ENCODE data around the gene RNF208. TPM values are rescaled to one million over a fixed set of nuclear protein-coding genes. Genes with fewer than 3 reads are reported as not detected.

RNF208 gene
- total RNA-seq, 1 experiment from 2014 or later, result 0.39 TPM

DNA sequence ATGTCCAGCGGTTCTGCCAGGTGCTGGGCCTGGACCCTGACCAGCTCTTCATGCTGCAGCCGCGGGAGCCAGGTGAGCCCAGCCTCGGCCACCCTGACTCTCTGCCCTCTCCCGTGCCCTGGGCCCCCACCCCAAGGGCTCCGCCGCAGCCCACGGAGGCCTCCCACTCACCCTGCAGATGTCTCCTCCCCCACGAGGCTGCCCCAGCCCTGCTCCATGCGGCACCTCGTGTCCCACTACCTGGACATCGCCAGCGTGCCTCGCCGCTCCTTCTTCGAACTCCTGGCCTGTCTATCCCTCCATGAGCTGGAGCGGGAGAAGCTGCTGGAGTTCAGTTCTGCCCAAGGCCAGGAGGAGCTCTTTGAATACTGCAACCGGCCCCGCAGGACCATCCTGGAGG is 7.4 kb downstream of the RNF208 start:
- DNase-seq (ENCODE audit: low read depth), result no peak

GRCh38 chr9:137213160-137214060 is 8.6 kb downstream of the RNF208 start:
- no peak for DNase-seq (ENCODE audit: low read depth)

DNA sequence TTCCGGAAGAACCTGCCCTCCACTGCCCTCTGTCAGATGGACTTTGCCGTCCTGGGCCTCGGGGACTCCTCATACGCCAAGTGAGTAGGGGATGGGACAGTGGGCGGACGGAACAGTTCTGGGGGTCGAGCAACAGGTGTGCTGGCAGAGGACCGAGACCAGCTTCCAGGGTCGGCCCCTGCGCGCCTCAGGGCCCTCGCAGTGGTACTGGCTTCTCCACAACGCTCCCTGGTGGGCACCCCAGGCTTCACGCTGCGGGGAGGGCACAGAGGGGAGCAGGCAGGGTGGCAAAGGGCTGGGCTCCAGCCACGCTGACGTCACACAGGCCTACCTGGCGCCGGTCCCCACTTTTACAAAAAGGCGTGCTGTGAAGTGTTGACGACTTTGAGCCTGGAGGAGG is 9.5 kb downstream of the RNF208 start:
- DNase-seq (ENCODE audit: low read depth), result no peak

- DNase-seq (ENCODE audit: low read depth), result no peak
Observed at GRCh38 chr9:137211532-137211931, 10.5 kb downstream of the RNF208 start.

GRCh38 chr9:137206602-137207001 is 15.4 kb downstream of the RNF208 start:
- DNase-seq (ENCODE audit: low read depth), result no peak

- peak; percentile 84 for DNase-seq (ENCODE audit: low read depth)
Observed at GRCh38 chr9:137205126-137206069, 16.6 kb downstream of the RNF208 start, which contains the start of the genes NDOR1 and TMEM203. TSS of gene NDOR1 (plus strand) at chr9:137205700. CDS start at chr9:137205778, 78 bp downstream. TSS of gene TMEM203 (minus strand) at chr9:137205648. CDS start at chr9:137205414, 234 bp downstream.

DNA sequence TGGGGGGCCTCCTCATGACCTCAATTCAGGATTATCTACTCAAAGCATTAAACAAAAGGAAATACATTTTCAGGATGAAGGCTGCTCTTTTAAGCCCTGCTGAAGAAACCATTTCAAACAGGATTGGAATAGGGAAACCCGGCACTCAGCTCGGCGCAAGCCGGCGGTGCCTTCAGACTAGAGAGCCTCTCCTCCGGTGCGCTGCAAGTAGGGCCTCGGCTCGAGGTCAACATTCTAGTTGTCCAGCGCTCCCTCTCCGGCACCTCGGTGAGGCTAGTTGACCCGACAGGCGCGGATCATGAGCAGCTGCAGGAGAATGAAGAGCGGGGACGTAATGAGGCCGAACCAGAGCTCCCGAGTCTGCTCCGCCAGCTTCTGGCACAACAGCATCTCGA is 17.3 kb downstream of the RNF208 start:
- no peak for DNase-seq (ENCODE audit: low read depth)

DNA sequence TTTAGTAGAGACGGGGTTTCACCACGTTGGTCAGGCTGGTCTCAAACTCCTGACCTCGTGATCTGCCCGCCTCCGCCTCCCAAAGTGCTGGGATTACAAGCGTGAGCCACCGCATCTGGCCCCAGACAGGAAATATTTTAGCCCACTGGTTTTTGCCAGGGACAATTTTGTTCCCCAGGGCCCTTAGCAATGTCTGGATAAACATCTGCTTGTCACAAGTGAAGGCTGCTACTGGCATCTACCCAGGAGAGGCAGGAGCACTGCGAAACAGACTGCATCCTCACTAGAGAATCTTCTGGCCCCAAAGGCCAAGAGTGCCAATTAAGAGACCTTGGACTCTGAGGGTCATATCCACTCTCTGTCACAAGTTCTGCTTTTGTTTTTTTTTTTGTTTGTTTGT is 19.1 kb downstream of the RNF208 start:
- no peak for DNase-seq (ENCODE audit: low read depth)

DNA sequence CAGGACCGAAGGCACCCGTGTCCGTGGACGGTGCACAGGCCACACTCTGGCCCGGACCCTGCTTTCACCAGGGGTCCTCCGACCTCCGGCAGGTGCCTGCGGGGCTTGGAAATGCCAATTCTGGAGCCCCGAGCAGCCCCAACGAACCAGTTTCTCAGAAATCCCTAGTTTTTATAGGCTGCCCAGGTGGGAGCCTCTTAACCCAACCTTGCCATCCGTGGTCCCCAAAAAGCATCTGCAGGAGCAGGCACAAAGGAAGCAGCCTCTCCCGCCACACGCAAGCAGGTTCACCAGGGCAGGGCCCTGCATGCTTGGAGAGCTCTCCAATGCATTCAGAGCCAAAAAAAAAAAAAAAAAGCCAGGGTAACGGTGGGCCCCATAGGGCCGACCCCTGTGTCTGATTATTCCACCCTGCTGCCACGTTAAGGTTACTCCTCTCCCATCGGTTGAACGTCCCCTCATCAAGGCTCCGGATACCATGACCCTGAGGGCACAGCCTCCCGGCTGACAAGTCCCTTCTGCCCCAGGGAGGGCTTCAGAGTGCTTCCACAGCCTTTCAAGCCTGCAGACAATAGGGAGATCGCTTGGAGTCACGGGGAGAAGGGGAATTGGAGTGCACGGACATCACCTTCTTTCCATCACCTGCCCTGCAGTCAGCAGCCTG is 20.7 kb downstream of the RNF208 start:
- no peak for DNase-seq (ENCODE audit: low read depth)

GRCh38 chr9:137200311-137201204 is 21.5 kb downstream of the RNF208 start, which contains the start of gene TPRN:
TSS of gene TPRN (minus strand) at chr9:137200741. CDS start at chr9:137200711, 30 bp downstream.
- DNase-seq (ENCODE audit: low read depth), result peak; percentile 99

DNA sequence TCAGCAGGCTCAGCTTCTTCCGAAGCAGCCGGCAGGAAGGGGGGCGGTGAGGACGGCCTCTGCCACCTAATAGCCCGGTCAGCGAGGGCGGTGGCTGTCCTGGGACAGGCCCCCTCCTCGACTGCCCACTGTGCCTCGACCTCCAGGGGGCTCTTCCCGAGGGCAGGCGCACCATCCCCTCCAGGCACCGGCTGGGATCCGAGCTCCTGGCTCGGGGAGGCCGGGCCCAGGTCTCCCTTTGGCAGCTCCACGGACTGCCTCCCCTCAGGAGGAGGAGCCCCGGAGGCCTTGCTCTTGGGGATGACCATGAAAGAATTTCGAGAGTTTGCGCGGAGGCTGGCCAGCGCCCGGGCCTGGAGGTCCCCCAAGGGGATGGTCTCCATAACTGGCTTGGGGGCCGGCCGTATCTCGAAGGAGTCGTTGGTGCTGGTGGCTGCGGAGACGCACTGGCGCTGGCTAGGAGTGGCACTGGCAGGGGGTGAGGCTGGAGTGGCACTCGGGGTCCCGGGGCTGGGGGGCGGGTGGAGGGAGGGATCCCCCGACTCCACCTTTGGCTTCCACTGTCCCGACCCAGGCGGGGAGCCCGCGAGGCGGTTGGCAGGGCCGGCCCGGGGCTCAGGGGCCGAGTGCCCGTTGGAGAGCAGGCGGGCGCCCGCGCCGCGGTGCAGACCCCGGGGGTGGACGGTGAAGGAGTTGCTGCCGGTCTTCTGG is 22.5 kb downstream of the RNF208 start:
- no peak for DNase-seq (ENCODE audit: low read depth)

DNA sequence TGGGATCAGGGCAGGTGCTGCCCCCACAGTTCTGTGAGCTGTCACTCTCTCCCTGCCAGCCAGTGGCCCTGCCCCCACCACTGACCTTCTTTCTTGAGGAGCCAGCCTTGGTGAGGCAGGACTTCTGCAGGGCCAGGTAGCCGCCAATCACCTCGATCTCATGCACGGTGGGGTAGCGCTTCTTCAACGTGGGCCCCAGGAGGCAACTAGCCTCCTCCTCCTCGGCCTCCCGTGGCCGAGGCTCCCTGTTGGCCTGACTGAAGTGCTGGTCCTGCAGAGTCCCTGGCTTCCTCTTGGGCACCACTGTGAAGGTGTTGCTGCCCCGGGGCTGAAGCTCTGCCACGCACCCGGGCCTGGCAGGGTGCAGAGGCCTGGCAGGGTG is 23.1 kb downstream of the RNF208 start:
- DNase-seq (ENCODE audit: low read depth), result no peak

DNA sequence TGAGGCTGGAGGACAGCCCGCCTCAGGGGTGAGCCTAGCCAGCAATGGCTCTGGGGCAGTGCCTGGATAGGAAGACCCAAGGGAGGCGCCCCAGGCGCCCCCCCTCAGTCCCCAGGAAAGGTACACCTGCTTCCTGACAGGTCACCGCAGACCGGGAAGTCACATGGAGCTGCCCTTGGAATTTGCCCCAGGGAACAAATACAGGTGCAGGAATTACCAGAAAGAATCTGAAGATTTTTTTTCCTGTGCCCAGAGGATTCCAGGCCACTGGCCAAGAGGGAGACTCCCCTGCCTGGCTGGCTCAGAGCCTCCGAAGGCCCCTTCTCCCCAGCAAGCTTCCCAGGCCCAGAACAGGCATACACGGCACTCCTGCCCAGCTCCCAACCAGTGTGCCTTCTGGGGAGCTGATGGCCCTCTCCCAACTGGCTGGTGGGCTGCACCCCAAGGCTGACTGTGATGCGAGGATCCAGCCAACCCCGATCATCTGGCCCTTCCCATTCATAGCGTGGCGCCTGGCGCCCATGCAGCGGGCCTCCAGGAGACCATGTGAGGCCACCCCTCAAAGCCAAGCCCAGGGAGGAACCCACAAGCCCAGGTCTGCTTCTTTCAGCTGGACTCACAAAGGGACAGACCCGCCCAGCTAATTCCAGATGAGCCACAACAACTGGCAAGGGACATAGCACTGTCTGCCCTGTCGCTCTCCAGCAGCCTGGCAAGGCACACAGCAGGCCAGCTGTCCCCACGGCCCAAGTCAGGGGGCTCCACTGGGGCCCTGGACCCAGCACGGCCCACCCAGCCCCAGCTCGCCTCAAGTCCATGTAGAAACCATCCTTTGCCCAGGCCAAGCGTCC is 23.8 kb downstream of the RNF208 start:
- DNase-seq (ENCODE audit: low read depth), result peak; percentile 63

GRCh38 chr9:137195525-137196220 is 26.4 kb downstream of the RNF208 start:
- no peak for DNase-seq (ENCODE audit: low read depth)

GRCh38 chr9:137194909-137195308 is 27.1 kb downstream of the RNF208 start:
- no peak for DNase-seq (ENCODE audit: low read depth)

DNA sequence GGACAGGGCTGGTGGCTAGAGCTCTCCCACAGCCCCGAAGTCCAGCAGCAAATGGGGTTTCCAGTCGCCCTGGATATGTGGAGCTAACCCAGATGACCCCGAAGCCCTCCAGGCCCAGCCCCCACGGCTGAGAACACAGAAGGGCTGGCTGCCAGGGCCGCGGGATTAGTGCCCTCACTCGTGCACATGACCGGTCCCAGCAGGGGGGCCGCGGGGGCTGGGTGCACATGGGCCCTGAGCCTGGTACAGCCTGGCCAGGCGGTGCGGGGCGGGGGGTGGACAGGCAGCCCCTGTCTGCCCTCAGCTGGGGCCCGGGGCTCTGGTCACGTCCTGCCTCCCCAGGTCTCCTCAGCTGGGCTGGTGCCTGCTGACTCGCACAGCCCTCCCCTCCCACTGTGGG is 27.7 kb downstream of the RNF208 start:
- no peak for DNase-seq (ENCODE audit: low read depth)

DNA sequence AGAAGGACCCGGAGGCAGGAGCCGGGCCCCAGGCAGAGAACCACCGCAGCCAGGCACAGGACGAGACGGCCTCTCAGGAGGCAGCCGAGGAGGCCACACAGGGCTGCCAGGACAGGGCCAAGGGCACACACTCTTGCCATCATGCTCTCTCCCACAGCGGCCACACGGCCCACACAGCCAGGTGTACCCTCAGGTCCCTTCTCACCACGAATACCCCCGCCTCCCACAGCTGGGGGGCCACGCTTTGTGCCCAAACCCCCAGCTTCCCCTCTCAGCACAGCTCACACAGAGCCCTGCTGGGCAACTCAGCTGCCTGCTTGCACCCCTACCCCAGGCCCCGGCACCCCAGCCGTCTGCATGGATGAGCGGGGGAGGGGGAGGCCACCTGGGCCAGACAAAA is 28.3 kb downstream of the RNF208 start:
- DNase-seq (ENCODE audit: low read depth), result no peak

DNA sequence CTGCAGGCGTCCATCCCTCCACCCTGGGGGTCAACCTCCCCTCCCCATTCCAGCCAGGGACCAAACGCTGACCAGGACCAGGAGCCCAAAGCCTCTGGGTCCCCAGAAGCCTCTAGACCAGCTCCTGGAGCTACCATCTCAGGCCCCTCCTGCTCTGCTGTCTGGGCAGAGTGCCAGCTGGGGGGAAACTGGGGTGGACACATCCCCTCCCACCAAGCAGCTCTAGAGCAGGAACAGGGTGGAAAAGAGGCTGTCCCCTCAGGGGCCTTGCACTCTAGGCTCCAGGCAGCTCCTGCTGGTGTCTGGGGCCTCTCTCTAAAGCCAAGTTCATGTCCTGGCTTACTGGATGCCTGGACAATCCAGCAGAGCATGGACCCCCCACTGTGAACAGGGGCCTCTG is 29.2 kb downstream of the RNF208 start:
- no peak for DNase-seq (ENCODE audit: low read depth)

- DNase-seq (ENCODE audit: low read depth), result no peak
Observed at GRCh38 chr9:137192448-137192780, 29.6 kb downstream of the RNF208 start.

All from M059J (cell line).